GM12878 (cell line): ENCODE results near the gene MCOLN3. TPM values are rescaled to one million over a fixed set of nuclear protein-coding genes. Genes with fewer than 3 reads are reported as not detected.

Source experiments
- ATAC-seq: fragments of 200-7000 bp; cut with Tn5 transposase; 3 replicates; pipeline ENCODE4 v1.9.1; 2020; ENCODE audit warnings: mild to moderate bottlenecking, moderate library complexity
- BruUV-seq: library from RNA; stranded (reverse); fragments of 400-500 nt; replicated peaks from 2 replicates; lab custom pipeline; 2021; lab: Mats Ljungman, UMichigan
- CTCF ChIA-PET: fragments of 300-600 bp; sonication (Branson Sonifier 250); formaldehyde crosslinking; extraction: SDS; loops from one replicate; lab custom pipeline; 2021; ENCODE audit warnings: inconsistent platforms; lab: Yijun Ruan, JAX
- POLR2A ChIA-PET: fragments of 350-600 bp; formaldehyde crosslinking; extraction: SDS; loops from one replicate; lab custom pipeline; 2021; ENCODE audit warnings: inconsistent platforms; lab: Charles Lee
- RAD21 ChIA-PET: fragments of 300-600 bp; sonication (Branson Sonifier 250); formaldehyde crosslinking; loops from one replicate; lab custom pipeline; 2023; ENCODE audit warnings: antibody characterized with exemption; ENCODE audit not compliant: unreplicated experiment; lab: Charles Lee
- SMC1A ChIA-PET: fragments of 300-600 bp; sonication (Branson Sonifier 250); formaldehyde crosslinking; loops from one replicate; lab custom pipeline; 2023; ENCODE audit not compliant: unreplicated experiment, uncharacterized antibody; lab: Charles Lee
- DNase-seq: peaks from one replicate; pipeline ENCODE4 v3.0.0-alpha.2; 2011; ENCODE audit warnings: low read depth, low spot score
- FAIRE-seq: peaks from 3 replicates; lab custom pipeline; 2011; peaks lifted over from hg19 to GRCh38; lab: Jason Lieb, UNC
- H2AFZ ChIP-seq: 2 replicates; pipeline ENCODE4 v1.6.0; 2011; ENCODE audit warnings: low read depth, low read length, control low read depth; ENCODE audit not compliant: control insufficient read depth
- H3K27ac ChIP-seq: 2 replicates; pipeline ENCODE4 v1.5.1; 2011; ENCODE audit warnings: control low read depth; ENCODE audit not compliant: control insufficient read depth, insufficient read depth
- H3K27me3 ChIP-seq, 2 experiments: replicated peaks in 1 of 2; 2 replicates each; pipeline versions ENCODE4 v1.6.0 to v1.6.1; 2011; ENCODE audit warnings: low read length in 1 of 2; ENCODE audit not compliant: control insufficient read depth in 2 of 2, insufficient read depth in 2 of 2
- H3K36me3 ChIP-seq, 2 experiments: 2 replicates each; pipeline ENCODE4 v1.5.1; 2011; ENCODE audit warnings: low read length in 1 of 2; ENCODE audit not compliant: control insufficient read depth in 2 of 2, insufficient read depth in 2 of 2
- H3K4me1 ChIP-seq: 2 replicates; pipeline ENCODE4 v1.6.1; 2011; ENCODE audit warnings: mild to moderate bottlenecking, low read length, moderate library complexity, mixed read lengths; ENCODE audit not compliant: control insufficient read depth, insufficient read depth
- H3K4me2 ChIP-seq: 2 replicates; pipeline ENCODE4 v1.6.0; 2011; ENCODE audit warnings: control low read depth; ENCODE audit not compliant: control insufficient read depth, insufficient read depth
- H3K4me3 ChIP-seq: fragments of 200-600 bp; sonication (generic); 2 replicates; pipeline ENCODE4 v1.5.1; 2016
- H3K79me2 ChIP-seq: 2 replicates; pipeline ENCODE4 v1.6.0; 2011; ENCODE audit warnings: low read length; ENCODE audit not compliant: control insufficient read depth, insufficient read depth
- H3K9ac ChIP-seq: 2 replicates; pipeline ENCODE4 v1.8.0; 2011; ENCODE audit warnings: low read length, control low read depth, mixed read lengths; ENCODE audit not compliant: control insufficient read depth, insufficient read depth
- H3K9me3 ChIP-seq: replicated peaks from 3 replicates; pipeline ENCODE4 v1.5.1; 2011; ENCODE audit warnings: mild to moderate bottlenecking, low read length; ENCODE audit not compliant: control insufficient read depth, insufficient read depth
- H4K20me1 ChIP-seq: 2 replicates; pipeline ENCODE4 v1.6.0; 2011; ENCODE audit not compliant: control insufficient read depth, insufficient read depth
- CHD2 ChIP-seq: IDR thresholded peaks from 2 replicates; pipeline ENCODE4 v1.6.1; 2011; ENCODE audit warnings: low read depth, low read length, improper control_type of control experiment, borderline replicate concordance
- GATAD2B ChIP-seq: fragments of 450-650 bp; conservative IDR thresholded peaks from 2 replicates; pipeline ENCODE4 v1.6.1; 2017; ENCODE audit warnings: low read depth, mild to moderate bottlenecking, moderate library complexity
- LARP7 ChIP-seq: fragments of 450-650 bp; IDR thresholded peaks from 2 replicates; pipeline ENCODE4 v1.6.1; 2017; ENCODE audit warnings: mild to moderate bottlenecking
- MTA3 ChIP-seq: IDR thresholded peaks from 2 replicates; pipeline ENCODE4 v1.6.1; 2012; ENCODE audit warnings: low read length, inconsistent platforms, borderline replicate concordance
- NFIC ChIP-seq: IDR thresholded peaks from 2 replicates; pipeline ENCODE4 v1.6.1; 2012; ENCODE audit warnings: low read depth, mild to moderate bottlenecking, inconsistent platforms, low read length, moderate library complexity
- RFX5 ChIP-seq: IDR thresholded peaks from 2 replicates; pipeline ENCODE4 v1.6.1; 2011; ENCODE audit warnings: low read depth, low read length, improper control_type of control experiment
- SMARCA5 ChIP-seq: fragments of 450-650 bp; IDR thresholded peaks from 2 replicates; pipeline ENCODE4 v1.6.1; 2017; ENCODE audit warnings: mild to moderate bottlenecking
- ZNF207 ChIP-seq: fragments of 450-650 bp; IDR thresholded peaks from 2 replicates; pipeline ENCODE4 v1.6.1; 2014; ENCODE audit warnings: antibody characterized with exemption, mild to moderate bottlenecking, borderline replicate concordance
- WGBS: methylation state at CpG from one replicate; pipeline ENCODE4 v1.1.6; 2016; ENCODE audit warnings: low lambda C conversion rate; ENCODE audit not compliant: insufficient replicate concordance, insufficient coverage; ENCODE audit errors: missing lambda C conversion rate; 5-methylcytosine and 5-hydroxymethylcytosine counted together
- in situ Hi-C: fragments of 300-500 bp; cut with MboI; formaldehyde crosslinking; loops from 9 replicates; pipeline ENCODE4 v1.14.3; 2018; ENCODE audit warnings: mixed read lengths
- intact Hi-C: fragments of 100-400 bp; cut with micrococcal nuclease; formaldehyde crosslinking; loops from one replicate; pipeline ENCODE4 v1.14.2; 2022; ENCODE audit not compliant: unreplicated experiment
- polyA plus RNA-seq, 11 experiments: library from polyadenylated mRNA; depleted of rRNA in 4 of 11; unstranded in 6 of 11; stranded (reverse) in 5 of 11; fragments of >200 nt; fragmentation: Nextera tagmentation in 4 of 11; fragmentation: Illumina TruSeq in 1 of 11; extraction: Ambion mirVana in 4 of 11; extraction: Trizol in 1 of 11; gene quantifications; 1 replicate in 1 of 11; 2 replicates in 10 of 11; pipeline versions ENCODE4 v1.2.1 to v1.2.3, GENCODE V29; 2011 to 2016; ENCODE audit warnings: inconsistent platforms in 2 of 11, missing spikeins in 2 of 11, low read depth in 1 of 11
- total RNA-seq, 4 experiments: library from RNA; depleted of rRNA in 3 of 4; stranded (reverse); fragments of >200 nt in 3 of 4; fragmentation: Illumina TruSeq in 1 of 4; extraction: Trizol in 1 of 4; gene quantifications; 2 replicates each; pipeline versions ENCODE4 v1.2.1 to v1.2.3, GENCODE V29; 2013 to 2021
- TF ChIP-seq, protein P1 (sequence below): IDR thresholded peaks from 2 replicates; pipeline ENCODE4 v1.6.1; 2012; ENCODE audit warnings: low read length, inconsistent platforms
- TF ChIP-seq, protein P2 (sequence below): fragments of 450-650 bp; IDR thresholded peaks from 2 replicates; pipeline ENCODE4 v1.6.1; 2017; ENCODE audit warnings: mild to moderate bottlenecking
- TF ChIP-seq, protein P3 (sequence below): fragments of 450-650 bp; IDR thresholded peaks from 2 replicates; pipeline ENCODE4 v1.6.1; 2017; ENCODE audit warnings: mild to moderate bottlenecking, moderate library complexity

MCOLN3 gene
- total and polyA plus RNA-seq, 10 of the 15 experiments (the other 5 are each of a cell fraction or from before 2014, with no cell fraction given): 0.48 to 7.4 (median 3.8) TPM

DNA sequence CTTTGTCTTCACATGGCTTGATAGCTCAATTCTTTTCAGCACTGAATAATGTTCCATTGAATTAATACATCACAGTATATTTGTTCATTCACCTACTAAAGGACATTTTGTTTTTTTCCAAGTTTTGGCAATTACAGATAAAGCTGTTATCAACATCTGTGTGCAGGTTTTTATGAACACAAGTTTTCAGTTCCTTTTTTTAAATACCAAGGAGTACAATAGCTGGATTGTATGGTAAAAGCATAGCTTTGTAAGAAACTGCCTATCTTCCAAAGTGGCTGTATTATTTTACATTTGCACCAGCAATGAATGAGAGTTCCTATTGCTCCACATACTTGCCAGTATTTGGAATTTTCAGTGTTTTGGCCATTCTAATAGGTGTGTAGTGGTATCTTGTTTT, 46.6 kb downstream of the MCOLN3 start (continued):
- TF ChIP-seq, protein P1, sequence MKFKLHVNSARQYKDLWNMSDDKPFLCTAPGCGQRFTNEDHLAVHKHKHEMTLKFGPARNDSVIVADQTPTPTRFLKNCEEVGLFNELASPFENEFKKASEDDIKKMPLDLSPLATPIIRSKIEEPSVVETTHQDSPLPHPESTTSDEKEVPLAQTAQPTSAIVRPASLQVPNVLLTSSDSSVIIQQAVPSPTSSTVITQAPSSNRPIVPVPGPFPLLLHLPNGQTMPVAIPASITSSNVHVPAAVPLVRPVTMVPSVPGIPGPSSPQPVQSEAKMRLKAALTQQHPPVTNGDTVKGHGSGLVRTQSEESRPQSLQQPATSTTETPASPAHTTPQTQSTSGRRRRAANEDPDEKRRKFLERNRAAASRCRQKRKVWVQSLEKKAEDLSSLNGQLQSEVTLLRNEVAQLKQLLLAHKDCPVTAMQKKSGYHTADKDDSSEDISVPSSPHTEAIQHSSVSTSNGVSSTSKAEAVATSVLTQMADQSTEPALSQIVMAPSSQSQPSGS: no peak
- TF ChIP-seq, protein P2, sequence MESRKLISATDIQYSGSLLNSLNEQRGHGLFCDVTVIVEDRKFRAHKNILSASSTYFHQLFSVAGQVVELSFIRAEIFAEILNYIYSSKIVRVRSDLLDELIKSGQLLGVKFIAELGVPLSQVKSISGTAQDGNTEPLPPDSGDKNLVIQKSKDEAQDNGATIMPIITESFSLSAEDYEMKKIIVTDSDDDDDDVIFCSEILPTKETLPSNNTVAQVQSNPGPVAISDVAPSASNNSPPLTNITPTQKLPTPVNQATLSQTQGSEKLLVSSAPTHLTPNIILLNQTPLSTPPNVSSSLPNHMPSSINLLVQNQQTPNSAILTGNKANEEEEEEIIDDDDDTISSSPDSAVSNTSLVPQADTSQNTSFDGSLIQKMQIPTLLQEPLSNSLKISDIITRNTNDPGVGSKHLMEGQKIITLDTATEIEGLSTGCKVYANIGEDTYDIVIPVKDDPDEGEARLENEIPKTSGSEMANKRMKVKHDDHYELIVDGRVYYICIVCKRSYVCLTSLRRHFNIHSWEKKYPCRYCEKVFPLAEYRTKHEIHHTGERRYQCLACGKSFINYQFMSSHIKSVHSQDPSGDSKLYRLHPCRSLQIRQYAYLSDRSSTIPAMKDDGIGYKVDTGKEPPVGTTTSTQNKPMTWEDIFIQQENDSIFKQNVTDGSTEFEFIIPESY: no peak

DNA sequence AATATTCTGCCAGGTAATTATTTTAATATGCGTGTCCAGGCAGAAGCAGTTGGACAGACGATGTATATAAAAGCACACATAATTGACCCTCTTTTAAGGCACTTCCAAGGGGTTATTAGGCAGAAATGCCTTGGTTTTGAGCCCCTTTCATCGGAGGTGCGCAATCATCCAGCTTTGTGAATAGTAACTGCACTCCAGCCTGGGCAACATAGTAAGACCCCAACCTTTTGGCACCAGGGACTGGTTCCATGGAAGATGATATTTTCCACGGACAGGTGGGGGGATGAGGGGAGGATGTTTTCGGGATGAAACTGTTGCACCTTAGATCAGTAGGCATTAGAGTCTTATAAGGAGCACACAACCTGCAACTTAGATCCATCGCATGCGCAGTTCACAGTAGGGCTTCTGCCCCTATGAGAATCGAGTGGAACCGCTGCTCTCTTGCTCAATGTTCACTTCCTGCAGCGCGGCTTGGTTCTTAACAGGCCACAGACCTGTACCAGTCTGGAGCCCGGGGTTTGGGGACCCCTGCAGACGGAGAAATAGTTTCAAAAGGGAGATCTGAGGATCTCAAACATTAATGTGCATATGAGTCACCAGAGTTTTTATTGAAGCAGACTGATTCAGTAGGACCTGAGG, 49.5 kb downstream of the MCOLN3 start:
- peak overlapping the region; percentile 50 for H2AFZ ChIP-seq
- peak overlapping the region; percentile 95 for H3K4me3 ChIP-seq
- H3K27me3 ChIP-seq: no peaks in the 10 kb centered on the region
- H3K4me1 ChIP-seq: 0 out of 2 replicates have a peak, but pooled peaks cover 4% of the 10 kb centered on the region
- H3K9ac ChIP-seq: peak overlapping the region; percentile 60
- SMC1A ChIA-PET: interaction anchor here (0.6 to 2.0 kb wide), 12 partner anchors 8 to 54 kb away, joined by 3 to 12 read pairs (median 4); no protein-coding TSS in a partner anchor
- in situ Hi-C loops: loop anchor here (25.0 kb wide), 1 partner anchor 1914 kb away; the partner anchor contains the start of genes HS2ST1 and SELENOF
- intact Hi-C loops: loop anchor here (5.0 to 10.0 kb wide), 2 partner anchors 254 to 424 kb away; partner anchors contain the start of gene CTBS
- no TSS peak for BruUV-seq
- DNase-seq: no peak
- peak overlapping the region; percentile 95 for H3K4me2 ChIP-seq
- peak overlapping the region; percentile 99 for H3K27ac ChIP-seq
- TF ChIP-seq LARP7 (peak; percentile 32; the same call in 1 of the 2 replicates), ZNF207 (no peak), SMARCA5 (peak; percentile 54; the same call in 1 of the 2 replicates), RFX5 (no peak), NFIC (peak; percentile 26; the same call in 1 of the 2 replicates), MTA3 (no peak), GATAD2B (peak; percentile 16; the same call in 1 of the 2 replicates), CHD2 (no peak)
- TF ChIP-seq, protein P3, sequence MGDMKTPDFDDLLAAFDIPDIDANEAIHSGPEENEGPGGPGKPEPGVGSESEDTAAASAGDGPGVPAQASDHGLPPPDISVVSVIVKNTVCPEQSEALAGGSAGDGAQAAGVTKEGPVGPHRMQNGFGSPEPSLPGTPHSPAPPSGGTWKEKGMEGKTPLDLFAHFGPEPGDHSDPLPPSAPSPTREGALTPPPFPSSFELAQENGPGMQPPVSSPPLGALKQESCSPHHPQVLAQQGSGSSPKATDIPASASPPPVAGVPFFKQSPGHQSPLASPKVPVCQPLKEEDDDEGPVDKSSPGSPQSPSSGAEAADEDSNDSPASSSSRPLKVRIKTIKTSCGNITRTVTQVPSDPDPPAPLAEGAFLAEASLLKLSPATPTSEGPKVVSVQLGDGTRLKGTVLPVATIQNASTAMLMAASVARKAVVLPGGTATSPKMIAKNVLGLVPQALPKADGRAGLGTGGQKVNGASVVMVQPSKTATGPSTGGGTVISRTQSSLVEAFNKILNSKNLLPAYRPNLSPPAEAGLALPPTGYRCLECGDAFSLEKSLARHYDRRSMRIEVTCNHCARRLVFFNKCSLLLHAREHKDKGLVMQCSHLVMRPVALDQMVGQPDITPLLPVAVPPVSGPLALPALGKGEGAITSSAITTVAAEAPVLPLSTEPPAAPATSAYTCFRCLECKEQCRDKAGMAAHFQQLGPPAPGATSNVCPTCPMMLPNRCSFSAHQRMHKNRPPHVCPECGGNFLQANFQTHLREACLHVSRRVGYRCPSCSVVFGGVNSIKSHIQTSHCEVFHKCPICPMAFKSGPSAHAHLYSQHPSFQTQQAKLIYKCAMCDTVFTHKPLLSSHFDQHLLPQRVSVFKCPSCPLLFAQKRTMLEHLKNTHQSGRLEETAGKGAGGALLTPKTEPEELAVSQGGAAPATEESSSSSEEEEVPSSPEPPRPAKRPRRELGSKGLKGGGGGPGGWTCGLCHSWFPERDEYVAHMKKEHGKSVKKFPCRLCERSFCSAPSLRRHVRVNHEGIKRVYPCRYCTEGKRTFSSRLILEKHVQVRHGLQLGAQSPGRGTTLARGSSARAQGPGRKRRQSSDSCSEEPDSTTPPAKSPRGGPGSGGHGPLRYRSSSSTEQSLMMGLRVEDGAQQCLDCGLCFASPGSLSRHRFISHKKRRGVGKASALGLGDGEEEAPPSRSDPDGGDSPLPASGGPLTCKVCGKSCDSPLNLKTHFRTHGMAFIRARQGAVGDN: peak; percentile 27; the same call in 1 of the 2 replicates
- TF ChIP-seq, all 136 proteins: peak for 5
- ChIA-PET POLR2A (interaction anchor here (0.6 to 1.0 kb wide), 4 partner anchors 17 to 258 kb away, joined by 3 to 6 read pairs (median 4); no protein-coding TSS in a partner anchor), CTCF (interaction anchor here (0.8 to 2.8 kb wide), 7 partner anchors 26 to 256 kb away, joined by 3 to 17 read pairs (median 5); no protein-coding TSS in a partner anchor), RAD21 (interaction anchor here (0.8 to 7.2 kb wide), 6 partner anchors 24 to 54 kb away, joined by 3 to 62 read pairs (median 8); no protein-coding TSS in a partner anchor)
- Histone ChIP-seq H3K9me3 (no peaks in the 10 kb centered on the region; the same call in 1 of the 3 replicates), H4K20me1 (no peaks in the 10 kb centered on the region), H3K36me3 (peaks cover 2% of the 10 kb centered on the region in 2 experiments; a peak in 1 of 4 replicates), H3K79me2 (peaks cover 73% of the 10 kb centered on the region)
- ATAC-seq: peak; percentile 20
- WGBS: 15% methylated on average over 14 of the region's 14 CpGs
- FAIRE-seq: peak; percentile 38
